Activated CD8-positive, alpha-beta memory T cell treated with anti-CD3 and anti-CD28 coated beads, Interleukin-2, amount 50 U/mL, for 24 hours (primary cell): Measurements from ENCODE around the gene CCDC38.

ENCODE experiments used
- DNase-seq: peaks from one replicate; pipeline ENCODE4 v3.0.0-alpha.2; 2020; ENCODE audit errors: extremely low read depth

The CCDC38 gene

DNA sequence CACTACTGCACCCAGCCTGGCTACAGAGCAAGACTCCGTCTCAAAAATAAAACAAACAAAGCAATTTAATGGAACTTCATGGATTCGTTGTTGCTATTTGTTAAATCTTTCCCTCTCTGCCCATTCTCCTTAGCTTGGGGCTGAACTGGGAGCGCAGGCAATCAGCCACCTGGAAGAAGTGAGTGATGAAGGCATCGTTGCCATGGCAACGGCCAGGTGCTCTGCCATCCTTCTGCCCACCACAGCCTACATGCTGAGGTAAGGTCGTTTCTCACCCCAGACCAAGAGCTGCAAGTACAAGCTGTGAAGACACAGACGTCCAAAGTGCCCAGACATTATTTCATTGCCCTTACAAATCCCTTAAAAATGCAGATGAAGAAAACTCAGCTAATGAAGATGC, 19.8 kb upstream of the CCDC38 start:
- DNase-seq: no peak

DNA sequence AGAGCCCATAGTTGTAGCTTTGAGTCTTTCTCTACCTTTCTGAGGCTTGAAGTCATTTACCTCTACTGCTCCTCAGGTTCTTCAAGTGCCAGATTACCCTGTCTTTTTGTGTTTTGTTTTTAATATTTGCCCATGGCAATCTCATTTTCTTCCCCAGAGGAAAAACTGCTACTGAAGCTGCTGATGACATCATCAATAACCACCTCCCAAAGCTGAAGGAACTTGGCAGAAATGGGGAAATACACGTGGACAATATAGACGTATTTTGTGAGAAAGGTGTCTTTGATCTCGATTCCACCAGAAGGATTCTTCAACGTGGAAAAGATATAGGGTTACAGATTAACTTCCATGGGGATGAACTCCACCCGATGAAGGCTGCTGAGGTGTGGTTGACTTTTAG, 17.8 kb upstream of the CCDC38 start:
- no peak for DNase-seq

DNA sequence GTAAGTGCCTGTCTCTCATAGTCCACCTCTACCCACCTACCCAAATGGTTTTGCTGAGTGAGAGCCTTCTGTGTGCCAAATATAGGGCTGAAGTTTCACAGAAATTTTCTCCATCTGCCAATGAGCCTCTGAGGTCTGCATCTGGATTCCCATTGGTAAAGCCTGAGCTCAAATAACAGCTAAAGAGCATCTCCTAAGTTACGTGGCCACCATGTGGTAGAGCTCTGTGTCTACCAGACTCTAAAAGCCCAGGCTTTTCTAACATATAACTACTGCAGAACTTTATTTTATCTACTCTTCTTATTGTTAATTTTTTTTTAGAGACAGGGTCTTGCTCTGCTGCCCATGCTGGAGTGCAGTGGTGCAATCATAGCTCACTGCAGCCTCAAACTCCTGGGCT, 16.7 kb upstream of the CCDC38 start:
- no peak for DNase-seq

DNA sequence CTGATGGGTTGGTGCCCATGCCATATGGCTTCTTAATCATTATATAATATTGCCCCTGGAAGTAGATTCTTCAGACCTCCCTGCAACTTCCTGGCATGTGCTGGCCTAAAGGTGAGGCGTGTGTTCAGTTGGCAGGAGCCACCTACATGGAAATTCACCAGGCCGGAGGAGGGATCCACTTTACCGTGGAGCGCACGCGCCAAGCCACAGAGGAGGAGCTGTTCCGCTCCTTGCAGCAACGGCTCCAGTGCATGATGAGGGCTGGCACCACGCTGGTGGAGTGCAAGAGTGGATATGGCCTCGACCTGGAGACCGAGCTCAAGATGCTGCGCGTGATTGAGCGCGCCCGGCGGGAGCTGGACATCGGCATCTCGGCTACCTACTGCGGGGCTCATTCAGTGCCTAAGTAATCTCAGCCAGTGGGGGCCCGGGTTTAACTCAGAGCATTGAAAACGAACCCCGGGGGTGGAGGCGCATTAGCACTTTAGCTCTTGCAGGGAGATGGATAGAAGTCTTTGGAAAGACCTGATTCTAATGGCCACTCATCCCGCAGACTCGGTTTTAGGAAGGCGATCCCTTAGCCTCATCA, 14.2 kb upstream of the CCDC38 start:
- no peak for DNase-seq

DNA sequence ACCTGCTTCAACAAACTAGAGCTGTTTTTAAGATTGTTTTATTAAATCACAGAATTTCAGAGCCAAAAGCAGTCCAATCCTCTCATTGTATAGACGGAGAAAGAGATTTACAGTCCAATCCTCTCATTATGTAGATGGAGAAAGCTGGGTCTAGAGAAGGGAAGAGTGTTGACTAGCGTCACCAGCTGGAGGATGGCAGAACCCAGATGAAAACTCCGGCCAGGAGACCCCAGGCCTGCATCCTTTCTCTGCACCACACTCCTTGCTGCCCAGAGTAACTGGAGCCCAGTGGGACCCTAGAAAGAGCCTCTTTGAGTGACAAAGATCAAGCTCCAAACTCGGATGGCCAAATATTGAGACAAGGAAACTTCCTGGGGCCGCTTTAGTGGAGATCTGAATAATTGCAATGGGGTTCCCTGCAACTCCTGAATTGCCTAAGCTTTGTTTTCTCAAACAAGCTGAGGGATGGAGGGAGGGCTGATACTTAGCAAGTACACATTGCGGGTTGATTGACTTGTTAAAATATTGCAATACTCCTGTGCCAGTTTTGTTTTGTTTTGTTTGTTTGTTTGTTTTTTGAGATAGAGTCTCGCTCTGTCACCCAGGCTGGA, 13.2 kb upstream of the CCDC38 start:
- DNase-seq: no peak

DNA sequence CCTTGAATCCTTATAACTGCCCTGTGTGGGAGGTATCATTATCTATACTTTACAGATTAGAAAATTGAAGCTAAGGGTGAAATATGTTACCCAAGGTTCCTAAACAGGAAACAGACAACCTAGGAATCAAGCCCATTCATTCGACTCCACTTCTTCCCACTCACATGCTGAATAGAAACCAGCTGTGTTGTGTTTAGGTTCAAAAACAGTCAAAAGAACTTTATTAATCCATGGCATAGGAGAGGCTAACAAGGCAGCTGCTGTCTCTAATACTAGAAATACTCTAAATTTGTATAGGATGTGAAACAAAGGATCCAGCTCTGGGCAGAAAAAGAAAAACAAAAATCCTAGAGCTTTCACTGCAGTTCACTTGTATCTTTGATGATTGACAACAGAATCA, 10.6 kb upstream of the CCDC38 start:
- DNase-seq: no peak

DNA sequence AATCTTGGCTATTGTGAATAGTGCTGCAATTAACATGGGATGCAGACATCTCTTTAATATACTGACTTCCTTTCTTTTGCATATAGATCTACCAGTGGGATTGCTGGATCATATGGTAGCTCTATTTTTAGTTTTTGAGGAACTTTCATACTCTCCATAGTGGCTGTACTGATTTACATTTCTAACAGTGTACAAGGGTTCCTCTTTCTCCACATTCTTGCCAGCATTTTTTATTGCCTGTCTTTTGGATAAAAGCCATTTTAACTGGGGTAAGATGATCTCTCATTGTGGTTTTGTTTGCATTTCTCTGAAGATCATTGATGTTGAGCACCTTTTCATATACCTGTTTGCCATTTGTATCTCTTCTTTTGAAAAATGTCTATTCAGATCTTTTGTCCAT, 9.1 kb upstream of the CCDC38 start:
- DNase-seq: no peak

DNA sequence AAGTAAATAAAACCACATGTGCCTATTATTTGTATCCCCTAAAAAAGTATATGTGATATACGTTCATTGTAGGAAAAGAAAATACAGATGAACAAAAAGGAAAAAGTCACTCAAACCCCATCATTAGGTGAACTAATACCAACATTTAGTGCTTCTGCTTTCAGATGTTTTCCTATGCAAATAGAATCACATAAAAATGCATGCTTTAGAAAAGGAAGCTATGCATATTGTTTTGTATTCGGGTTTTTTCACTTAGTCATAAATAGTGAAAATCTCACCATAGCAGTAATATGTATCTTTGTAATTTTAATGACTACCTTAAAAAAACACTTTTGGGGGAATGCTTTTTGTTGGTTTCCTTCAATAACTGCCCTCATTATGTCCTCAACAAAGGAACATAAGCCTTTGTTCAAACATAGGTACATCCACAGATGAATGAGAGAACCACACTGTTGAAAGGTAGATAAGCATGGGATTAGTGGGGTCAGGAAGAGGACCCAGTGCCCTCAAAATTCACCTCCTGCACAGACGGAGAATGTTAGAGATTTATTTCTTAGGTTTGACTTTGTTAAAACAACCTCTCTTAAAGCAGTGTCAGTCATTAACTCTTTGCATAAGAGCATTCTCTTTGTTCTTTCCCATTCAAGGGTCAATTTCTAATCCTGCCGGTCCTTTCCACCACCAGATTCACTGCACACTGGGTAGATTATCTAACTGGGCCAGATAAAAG, 7.2 kb upstream of the CCDC38 start:
- DNase-seq: no peak

DNA sequence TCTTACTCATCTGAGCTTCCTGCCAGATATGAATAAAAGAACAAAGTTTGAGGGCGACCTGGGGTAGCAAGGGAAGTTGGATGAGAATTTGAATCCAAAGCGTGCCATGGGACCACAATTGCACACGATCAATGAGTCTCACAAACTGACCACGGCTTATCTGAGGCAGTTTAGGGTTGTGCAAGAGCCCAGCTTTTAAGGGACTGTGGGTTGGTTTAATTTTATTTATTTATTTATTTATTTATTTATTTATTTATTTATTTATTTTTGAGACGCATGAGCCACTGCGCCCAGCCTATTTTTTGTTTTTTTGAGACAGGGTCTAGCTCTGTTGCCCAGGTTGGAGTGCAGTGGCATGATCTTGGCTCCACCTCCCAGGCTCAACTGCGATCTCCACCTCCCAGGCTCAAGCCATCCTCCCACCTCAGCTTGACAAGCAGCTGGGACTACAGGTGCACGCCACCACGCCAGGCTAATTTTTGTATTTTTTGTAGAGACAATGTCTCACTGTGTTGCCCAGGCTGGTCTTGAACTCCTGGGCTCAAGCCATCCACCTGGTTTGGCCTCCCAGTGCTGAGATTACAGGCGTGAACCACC, 1.8 kb upstream of the CCDC38 start:
- no peak for DNase-seq

DNA sequence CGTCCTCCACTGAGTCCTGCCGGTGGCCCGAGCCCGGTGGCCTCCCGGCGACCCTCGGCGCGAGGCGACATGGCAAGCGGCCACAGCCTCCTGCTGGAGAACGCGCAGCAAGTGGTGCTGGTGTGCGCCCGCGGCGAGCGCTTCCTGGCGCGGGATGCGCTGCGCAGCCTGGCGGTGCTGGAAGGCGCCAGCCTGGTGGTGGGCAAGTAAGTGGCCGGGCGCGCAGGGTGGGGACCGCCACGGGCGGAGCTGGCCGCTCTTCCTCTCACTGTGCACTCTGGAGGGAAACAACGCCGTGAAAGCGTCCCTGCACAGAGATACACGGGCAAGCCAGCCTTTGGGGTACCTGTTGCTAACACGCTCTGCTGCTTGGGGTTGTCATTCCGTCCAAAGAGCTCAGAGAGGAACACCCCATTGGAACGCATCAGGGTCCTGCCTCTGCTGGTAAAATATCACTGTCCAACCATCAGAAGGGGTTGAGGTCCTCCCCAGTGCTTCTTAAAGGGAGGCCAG, 972 bp upstream of the CCDC38 start, which contains the start of gene AMDHD1:
AMDHD1 (plus strand) TSS at position 2 of the 513 bp plus-strand sequence; CDS start at position 70, 68 bp downstream.
- DNase-seq: no peak

DNA sequence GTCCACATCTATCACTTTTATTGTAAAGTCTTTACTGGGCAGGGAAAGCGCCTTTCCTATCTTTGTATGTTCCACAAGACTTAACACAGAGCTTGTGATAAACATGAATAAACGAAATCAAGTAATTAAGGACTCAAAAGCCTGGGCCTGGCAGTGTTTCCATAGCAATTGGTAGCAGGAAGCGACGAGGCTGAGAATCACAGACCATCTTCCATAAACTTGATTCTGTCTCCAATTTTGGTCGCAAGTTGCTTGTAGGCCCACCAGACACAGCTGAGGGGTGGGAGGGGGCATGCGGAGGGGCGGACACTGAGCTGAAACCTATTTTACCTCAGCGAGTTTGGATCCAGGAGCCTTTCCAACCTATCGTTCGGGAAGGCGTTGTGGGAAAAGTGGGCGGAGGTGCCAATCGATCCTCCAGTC, 302 bp downstream of the CCDC38 start:
- no peak for DNase-seq

DNA sequence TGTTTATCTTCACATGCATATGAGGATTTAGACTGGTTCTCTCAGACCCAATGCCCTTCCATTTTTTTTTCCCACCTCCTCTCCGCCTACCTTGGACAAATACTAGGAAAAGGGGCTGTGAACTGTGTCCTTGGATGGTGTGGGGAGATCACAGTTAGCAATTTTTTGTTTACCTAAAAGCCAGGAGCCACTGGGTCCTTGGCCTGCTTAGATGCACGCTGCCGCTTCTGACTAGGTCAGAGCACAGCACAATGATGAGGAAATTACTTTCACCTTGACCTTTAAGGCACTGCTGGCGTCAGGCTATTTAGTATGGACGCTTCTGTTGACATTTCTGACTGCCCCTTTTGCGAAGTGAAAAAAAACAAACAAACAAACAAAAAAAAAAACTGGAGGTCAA, 1.9 kb downstream of the CCDC38 start:
- DNase-seq: no peak

DNA sequence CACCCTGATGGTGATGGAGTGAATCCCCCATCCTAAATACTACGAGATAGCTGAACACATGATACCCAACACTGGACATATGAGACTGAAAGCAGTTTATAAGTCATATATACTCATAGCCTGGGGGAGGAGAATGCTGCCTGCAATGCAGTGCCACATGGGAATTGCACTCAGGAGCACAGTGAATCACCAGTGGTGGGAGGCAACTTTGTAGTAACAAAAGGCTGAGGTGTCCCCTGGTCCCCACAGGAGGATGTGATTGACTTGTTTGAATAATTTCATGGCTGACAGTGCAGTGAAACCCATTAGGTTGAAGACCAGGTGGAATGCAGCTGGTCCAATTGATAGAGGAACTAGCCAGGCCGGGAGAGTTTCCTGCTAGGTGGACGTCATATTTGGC, 20.2 kb downstream of the CCDC38 start:
- no peak for DNase-seq

DNA sequence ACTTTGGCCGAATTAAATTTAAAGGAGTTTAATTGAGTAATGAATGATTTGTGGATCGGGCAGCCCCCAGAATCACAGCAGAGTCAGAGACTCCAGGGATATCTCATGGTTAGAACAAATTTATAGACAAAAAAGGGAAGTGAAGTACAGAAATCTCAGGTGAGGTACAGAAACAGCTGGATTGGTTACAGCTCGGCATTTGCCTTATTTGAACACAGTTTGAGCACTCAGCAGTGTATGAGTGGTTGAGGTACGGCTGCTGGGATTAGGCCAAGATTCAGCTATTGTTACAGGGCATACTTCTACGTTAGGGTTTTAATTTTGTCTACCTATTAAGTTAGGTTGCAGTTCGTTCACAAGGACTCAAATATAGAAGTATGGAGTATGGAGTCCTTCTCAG, 23.3 kb downstream of the CCDC38 start:
- DNase-seq: no peak

DNA sequence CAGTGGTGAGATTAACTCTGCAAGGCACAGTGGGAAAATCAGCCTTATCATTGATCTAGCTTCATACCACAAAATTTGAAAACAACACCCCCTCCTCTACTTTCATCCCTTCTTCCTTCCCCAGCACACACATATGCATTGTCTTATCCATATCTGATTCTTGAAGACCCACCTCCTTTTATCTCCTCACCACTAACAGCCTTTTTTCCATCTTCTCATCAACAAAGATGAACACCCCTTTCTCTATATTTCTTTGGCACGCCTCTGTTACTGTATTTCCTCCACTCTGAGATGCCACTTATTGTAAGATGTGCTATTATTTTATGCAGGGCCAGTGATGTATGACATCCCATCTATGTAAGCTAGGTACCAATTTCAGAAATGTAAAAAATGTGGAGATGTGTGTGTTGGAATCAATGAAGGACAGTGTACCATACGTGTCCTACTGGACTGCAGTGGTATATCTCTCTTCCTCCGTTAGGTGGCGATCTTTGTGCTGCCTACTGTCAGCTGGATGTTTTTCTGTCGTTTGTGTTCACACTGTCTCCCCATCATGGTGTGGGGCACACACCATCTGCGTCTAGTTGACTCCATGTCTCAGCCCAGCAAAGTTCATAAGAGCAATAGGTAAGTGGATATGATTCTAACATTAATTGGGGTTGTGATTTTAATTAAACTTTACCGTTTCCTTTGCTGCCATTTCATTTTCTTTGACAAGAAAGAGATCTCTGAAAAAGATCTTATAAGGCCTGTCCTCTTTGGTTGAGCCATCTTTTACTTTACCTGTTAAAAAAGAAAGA, 24.0 kb downstream of the CCDC38 start:
- DNase-seq: no peak

DNA sequence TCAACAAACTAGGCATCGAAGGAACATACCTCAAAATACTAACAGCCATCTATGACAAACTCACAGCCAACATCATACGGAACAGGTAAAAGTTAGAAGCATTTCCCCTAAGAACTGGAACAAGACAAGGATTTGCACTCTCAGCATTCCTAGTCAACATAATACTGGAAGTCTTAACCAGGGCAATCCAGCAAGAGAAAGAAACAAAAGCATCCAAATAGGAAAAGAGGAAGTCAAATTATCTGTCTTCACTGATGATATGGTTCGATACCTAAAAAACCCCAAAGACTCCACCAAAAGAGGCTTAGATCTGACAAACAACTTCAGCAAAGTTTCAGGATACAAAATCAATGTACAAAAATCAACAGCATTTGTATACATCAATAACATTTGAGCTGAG, 32.5 kb downstream of the CCDC38 start:
- DNase-seq: no peak

DNA sequence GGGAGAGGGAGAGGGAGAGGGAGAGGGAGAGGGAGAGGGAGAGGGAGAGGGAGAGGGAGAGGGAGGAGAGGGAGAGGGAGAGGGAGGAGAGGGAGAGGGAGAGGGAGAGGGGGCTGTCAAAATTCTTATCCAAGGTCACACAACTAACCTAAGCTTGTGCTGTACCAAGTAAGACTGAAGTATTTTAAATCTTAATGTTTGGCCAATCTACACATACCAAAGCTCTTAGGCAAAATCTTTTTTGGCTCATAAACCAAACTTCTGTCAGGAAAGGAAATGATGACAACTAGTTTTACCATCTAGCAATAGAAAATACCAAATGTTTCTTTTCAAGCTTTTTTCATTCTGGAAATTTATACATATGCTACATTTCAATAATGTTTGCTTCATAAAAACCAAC, 33.8 kb downstream of the CCDC38 start:
- no peak for DNase-seq

DNA sequence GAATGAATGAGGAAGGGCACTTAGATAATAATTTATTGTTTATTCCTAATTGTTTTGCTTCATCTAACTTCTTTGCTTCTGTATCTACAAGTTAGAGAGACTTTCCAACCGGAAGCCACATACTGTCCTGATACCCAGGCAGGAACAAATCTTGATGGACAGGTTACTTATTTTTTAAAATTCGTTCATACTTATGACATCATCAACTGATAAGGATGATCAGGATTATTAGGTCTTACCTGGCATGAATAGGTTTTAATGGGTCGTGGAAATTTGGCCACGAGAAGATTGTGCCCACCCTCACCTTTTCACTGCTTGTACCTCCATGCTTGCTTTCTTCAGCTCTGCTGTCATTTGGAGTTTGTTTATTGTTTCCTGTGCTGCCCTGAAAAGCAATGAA, 44.3 kb downstream of the CCDC38 start:
- DNase-seq: no peak

DNA sequence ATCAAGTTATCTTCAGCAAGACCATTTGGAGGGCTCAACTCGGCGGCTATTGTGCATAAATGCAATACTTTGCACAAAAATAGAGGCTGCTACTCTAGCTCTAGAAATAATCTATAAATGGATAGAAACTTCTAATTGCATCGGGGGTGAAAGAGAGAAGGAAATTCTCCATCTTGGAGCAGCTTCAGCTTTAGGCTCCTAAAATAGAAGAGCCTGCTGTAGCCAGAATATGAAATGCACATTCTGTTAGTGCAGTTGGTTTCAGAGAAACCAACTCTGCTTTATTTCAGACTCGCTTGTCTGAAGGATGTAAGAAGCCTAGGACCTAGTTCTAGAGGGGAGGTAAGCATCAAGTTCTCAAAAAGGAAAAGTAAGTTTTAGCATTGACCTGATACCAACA, 45.6 kb downstream of the CCDC38 start:
- DNase-seq: no peak

DNA sequence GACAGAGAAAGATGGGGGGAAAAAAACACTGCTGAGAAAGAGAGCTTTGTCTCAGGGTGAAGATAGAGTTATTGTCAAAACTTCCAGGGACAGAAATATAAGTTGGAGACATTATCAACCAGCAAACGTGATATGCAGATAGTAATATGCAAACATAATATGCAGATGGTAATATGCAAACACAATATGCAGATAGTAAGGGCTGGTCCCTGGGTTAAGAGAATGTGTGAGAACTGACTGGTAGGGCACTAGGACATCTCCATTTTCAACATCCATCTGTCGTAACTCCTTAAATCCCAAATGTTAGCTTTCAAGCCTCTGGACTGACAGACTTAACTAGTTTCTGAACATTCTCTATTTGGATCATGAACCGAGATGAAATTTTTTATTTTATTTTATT, 51.5 kb downstream of the CCDC38 start:
- no peak for DNase-seq

DNA sequence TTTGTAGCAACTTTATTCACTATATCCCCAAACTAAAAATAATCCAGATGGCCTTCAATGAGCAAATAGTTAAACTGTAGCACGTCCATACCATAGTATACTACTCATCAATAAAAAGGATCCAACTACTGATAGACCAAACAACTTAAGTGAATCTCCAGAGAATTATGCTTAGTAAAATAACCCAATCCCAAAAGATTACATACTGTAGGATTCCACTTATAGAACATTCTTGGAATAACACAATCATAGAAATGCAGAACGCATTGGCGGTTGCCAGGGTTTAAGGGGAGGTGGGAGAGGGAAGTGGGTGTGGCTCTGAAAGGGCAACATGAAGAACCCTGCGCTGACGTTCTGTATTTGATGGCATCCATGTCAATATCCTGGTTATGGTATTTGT, 55.1 kb downstream of the CCDC38 start:
- DNase-seq: no peak

DNA sequence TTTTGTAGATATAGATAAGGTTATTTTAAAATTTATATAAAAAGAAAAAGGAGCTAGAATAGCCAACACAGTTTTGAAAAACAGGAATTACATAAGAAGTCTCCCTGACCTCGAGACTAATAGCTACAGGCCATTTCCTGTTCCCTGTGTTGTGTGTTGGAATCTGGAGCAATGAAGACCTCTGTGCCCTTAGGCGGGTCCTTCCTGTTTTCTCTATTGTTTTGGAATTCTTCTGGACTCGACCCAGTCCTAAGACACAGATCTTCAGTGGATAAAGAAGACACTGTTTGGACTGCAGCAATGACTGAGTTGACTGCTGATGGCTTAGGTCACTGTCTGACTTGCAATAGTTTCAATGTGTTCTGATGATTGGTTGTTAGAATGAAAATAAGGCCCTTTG, 57.4 kb downstream of the CCDC38 start:
- no peak for DNase-seq
